SJSA1 (cell line): Measurements from ENCODE around the gene ARRB2. TPM values are rescaled to one million over a fixed set of nuclear protein-coding genes. Genes with fewer than 3 reads are reported as not detected.
"Not testable (repeated sequence)": the region's sequence is repeated elsewhere in the genome, so short reads cannot be mapped to it uniquely, and the experiment has no call there.

ENCODE experiments used
- DNase-seq, 2 experiments: peaks; one replicate each; pipeline ENCODE4 v3.0.0-alpha.2; 2015 to 2020; ENCODE audit warnings: low spot score in 2 of 2, low read depth in 1 of 2
- H3K27ac ChIP-seq: fragments of 250-450 bp; sonication (Bioruptor Pico); 2 replicates; pipeline ENCODE4 v1.5.1; 2020; ENCODE audit warnings: mild to moderate bottlenecking, moderate library complexity
- H3K27me3 ChIP-seq: fragments of 250-450 bp; sonication (Bioruptor Pico); replicated peaks from 2 replicates; pipeline ENCODE4 v1.5.1; 2020; ENCODE audit warnings: mild to moderate bottlenecking, moderate library complexity
- H3K36me3 ChIP-seq: fragments of 250-450 bp; sonication (Bioruptor Pico); 2 replicates; pipeline ENCODE4 v1.5.1; 2020; ENCODE audit warnings: mild to moderate bottlenecking
- H3K4me1 ChIP-seq: fragments of 250-450 bp; sonication (Bioruptor Pico); replicated peaks from 2 replicates; pipeline ENCODE4 v1.6.1; 2021; ENCODE audit warnings: mild to moderate bottlenecking
- H3K4me3 ChIP-seq: fragments of 250-450 bp; sonication (Bioruptor Pico); 2 replicates; pipeline ENCODE4 v1.5.1; 2020; ENCODE audit warnings: mild to moderate bottlenecking
- H3K9me3 ChIP-seq: fragments of 250-450 bp; sonication (Bioruptor Pico); replicated peaks from 2 replicates; pipeline ENCODE4 v1.5.1; 2020; ENCODE audit warnings: mild to moderate bottlenecking
- total RNA-seq: library from RNA; depleted of rRNA; stranded (reverse); fragments of >200 nt; shearing (Covaris generic); gene quantifications from 2 replicates; pipeline ENCODE4 v1.2.3, GENCODE V29; 2014

The ARRB2 gene
- total RNA-seq, 1 experiment from 2014 or later, result 8.2 TPM

DNA sequence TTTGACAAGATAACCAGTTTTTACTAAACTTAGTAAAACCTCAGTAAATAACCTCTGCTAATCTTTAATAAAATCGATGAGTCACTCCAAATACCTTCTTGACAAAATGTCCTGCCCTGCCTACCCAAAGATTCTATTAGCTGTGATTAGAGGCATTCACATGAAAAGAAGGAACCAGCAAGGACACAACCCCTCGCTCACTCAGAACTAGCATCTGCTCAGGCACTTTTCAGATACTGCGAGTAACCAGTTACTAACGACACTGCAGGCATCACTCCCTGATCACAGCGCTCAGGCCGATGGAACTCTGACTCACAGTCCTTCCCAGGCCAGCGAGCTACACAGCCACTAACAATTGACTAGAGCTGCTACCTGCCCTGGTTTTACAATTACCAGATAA, 30.8 kb upstream of the ARRB2 start:
- DNase-seq, result no peak
- Histone ChIP-seq H3K9me3 (no peaks in the 10 kb centered on the region), H3K27ac (no peak overlapping the region), H3K4me1 (peaks cover 13% of the 10 kb centered on the region), H3K27me3 (no peaks in the 10 kb centered on the region), H3K4me3 (no peak overlapping the region), H3K36me3 (peaks cover 69% of the 10 kb centered on the region)

DNA sequence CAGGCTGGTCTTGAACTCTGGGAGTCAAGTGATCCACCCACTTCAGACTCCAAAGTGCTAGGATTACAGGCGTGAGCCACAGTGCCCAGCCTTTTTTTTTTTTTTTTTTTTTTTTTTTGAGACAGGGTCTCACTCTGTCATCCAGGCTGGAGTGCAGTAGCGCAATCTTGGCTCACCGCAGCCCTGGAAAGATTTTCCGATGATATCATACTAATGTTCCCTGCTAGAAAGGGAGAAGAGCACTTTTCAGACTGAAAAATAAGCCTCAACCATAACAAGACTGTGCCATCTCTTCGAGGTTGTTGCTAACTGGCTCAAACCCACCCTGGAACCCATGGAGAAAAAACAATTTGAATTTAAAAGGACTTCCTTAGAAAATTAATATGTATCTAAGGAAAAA, 26.7 kb upstream of the ARRB2 start:
- not testable (repeated sequence) for H3K4me3 ChIP-seq, H3K9me3 ChIP-seq, H3K4me1 ChIP-seq, H3K27ac ChIP-seq, H3K27me3 ChIP-seq, DNase-seq
- peaks cover 57% of the 10 kb centered on the region for H3K36me3 ChIP-seq

DNA sequence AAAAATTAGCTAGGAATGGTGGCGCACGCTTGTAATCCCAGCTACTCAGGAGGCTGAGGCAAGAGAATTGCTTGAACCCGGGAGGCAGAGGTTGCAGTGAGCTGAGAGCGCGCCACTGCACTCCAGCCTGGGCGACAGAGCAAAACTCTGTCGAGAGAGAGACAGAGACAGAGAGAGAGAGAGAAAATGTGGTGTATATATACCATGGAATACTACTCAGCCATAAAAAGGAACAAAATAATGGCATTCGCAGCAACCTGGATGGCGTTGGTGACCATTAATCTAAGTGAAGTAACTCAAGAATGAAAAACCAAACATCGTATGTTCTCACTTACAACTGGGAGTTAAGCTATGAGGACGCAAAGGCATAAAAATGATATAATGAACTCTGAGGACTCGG, 20.6 kb upstream of the ARRB2 start:
- H3K36me3 ChIP-seq, result peaks cover 59% of the 10 kb centered on the region
- DNase-seq, H3K27me3 ChIP-seq, H3K4me3 ChIP-seq, H3K4me1 ChIP-seq, H3K27ac ChIP-seq, H3K9me3 ChIP-seq: not testable (repeated sequence)

DNA sequence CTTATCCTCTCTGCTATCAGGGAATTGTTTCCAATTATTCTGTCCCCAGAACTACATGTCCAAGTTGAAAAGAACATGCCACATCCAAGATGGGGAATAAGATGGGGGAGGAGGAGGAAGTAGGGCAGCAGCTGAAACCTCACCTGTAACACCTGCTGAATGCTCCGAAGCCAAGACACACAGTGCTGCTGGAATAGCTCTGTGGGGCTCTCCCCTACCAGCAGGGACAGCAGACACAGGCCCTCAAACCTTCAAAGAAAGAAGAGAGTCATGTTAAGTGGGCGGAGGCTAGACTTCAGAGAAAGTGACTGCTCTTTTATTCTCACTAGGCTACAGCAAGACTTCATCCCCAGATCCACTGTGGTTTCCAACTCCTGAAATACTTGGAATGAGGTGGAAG, 19.7 kb upstream of the ARRB2 start:
- no peak overlapping the region for H3K27ac ChIP-seq
- no peak for DNase-seq
- no peaks in the 10 kb centered on the region for H3K4me1 ChIP-seq
- H3K4me3 ChIP-seq, result no peak overlapping the region
- no peaks in the 10 kb centered on the region for H3K27me3 ChIP-seq
- H3K9me3 ChIP-seq, result no peaks in the 10 kb centered on the region
- H3K36me3 ChIP-seq, result peaks cover 60% of the 10 kb centered on the region

DNA sequence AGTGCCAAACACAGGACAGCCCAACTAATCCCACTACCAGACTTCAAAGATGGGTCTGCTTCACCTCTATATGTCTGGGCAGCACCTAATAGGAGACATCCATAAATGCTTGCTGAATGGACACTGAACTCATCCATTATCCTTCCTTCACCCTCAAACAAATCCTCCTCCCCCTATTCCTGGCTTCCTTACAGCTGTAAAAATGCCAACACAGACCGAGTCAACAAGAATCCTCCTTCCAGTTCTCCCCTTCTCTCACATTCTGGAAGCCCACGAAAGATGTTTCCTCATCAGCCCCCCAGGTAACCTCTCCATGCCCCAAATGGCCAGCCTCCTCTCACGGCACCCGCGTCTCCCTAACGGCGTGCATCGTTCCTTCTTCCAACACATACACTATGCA, 18.7 kb upstream of the ARRB2 start:
- H3K4me3 ChIP-seq, result no peak overlapping the region
- H3K27ac ChIP-seq, result no peak overlapping the region
- no peaks in the 10 kb centered on the region for H3K27me3 ChIP-seq
- DNase-seq, result no peak
- peaks cover 58% of the 10 kb centered on the region for H3K36me3 ChIP-seq
- no peaks in the 10 kb centered on the region for H3K9me3 ChIP-seq
- H3K4me1 ChIP-seq, result no peaks in the 10 kb centered on the region

DNA sequence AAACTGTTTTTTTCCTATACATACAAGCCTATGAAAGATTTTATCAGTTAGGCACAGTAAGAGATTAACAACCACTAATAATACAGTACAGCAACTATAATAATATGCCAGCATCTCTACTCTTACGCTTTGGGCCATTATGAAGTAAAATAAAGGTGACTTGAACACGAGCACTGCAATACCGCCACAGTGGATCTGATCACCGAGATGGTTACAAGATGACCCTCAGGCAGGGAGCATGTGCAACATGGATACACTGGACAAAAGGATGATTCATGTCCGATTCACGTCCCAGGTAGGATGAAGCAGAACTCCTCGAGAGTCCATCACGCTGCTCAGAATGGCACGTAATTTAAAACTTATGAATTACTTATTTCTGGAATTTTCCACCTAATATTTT, 17.0 kb upstream of the ARRB2 start:
- Histone ChIP-seq H3K27ac (no peak overlapping the region), H3K9me3 (no peaks in the 10 kb centered on the region), H3K36me3 (peaks cover 56% of the 10 kb centered on the region), H3K27me3 (no peaks in the 10 kb centered on the region), H3K4me3 (no peak overlapping the region), H3K4me1 (no peaks in the 10 kb centered on the region)
- DNase-seq, result no peak

DNA sequence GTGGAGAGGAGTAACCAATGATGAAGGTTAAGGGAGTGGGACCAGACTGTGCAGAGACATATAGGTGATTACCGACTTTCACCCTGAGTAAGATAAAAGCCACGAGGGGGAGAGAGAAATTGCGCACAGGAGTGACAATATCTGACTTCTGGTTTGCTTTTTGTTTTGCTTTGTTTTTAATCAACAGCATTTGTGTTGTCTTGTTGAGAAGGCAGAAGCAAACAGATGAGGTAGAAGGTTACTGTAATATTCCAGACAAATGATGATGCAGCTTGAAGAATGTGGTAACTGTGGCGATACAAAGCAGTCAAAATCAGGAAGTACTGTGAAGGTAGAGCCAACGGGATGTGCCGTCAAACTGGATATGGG, 14.0 kb upstream of the ARRB2 start:
- H3K4me1 ChIP-seq, result no peaks in the 10 kb centered on the region
- DNase-seq, result no peak
- H3K4me3 ChIP-seq, result no peak overlapping the region
- H3K27ac ChIP-seq, result no peak overlapping the region
- H3K36me3 ChIP-seq, result peaks cover 37% of the 10 kb centered on the region
- no peaks in the 10 kb centered on the region for H3K9me3 ChIP-seq
- H3K27me3 ChIP-seq, result no peaks in the 10 kb centered on the region

DNA sequence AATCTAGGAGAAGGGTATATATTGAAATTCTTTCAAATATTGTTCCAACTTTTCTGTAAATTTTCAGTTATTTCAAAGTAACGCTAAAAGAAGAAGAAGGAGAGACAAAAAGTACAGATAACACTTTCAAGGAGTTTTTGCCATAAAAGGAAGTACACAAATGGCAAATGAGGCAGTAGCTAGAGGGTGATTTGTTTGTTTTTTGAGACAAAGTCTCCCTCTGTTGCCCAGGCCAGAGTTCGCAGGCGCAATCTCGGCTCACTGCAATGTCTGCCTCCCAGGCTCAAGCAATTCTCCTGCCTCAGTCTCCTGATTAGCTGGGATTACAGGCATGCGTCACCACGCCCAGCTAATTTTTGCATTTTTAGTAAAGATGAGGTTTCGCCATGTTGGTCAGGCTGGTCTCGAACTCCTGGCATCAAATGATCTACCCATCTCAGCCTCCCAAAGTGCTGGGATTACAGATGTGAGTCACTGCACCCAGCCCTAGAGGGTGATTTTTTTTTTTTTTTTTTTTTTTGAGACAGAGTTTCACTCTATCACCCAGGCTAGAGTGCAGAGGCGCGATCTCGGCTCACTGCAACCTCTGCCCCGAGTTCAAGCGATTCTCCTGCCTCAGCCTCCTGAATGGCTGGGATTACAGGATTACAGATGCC, 10.9 kb upstream of the ARRB2 start:
- H3K4me3 ChIP-seq, H3K27ac ChIP-seq, H3K4me1 ChIP-seq, H3K9me3 ChIP-seq, DNase-seq, H3K27me3 ChIP-seq: not testable (repeated sequence)
- peaks cover 32% of the 10 kb centered on the region for H3K36me3 ChIP-seq

DNA sequence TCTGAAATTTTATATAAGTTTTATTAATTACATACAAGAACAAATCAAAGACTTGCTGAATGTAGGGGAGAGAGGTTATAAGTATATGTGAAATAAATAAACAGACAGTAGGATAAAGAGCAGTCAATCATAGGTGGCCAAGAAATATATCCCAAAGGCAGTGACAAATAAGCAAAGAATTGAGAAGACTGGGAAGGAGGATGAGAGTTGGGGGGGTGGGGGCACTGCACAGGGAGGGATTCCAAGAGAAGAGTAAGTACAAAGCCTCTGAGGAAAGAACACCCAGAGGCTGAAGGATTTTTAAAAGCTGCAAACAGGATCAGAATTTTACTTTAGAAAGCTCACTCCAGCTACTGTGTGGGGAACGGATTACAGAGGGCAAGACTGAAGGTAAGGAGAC, 9.3 kb upstream of the ARRB2 start:
- Histone ChIP-seq H3K4me1 (peaks cover 11% of the 10 kb centered on the region), H3K27me3 (no peaks in the 10 kb centered on the region)

DNA sequence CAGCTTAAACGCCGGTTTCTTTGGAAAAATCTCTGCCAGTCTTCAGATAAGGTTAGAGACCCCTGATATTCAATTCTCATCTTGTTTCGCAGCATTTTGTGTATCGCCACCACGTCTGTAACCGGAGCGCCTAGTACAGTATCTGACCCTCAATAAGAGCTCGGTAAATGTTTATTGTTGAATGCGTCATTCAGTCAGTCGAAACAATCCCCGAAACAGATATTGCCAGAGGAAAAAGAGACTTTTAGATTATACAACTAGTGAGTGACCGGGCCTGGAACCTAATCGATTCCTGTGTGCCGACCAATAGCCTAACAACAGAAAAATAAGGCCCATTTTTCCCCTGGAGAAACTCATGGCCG, 7.1 kb upstream of the ARRB2 start:
- DNase-seq, result no peak
- H3K27ac ChIP-seq, result no peak overlapping the region
- H3K4me3 ChIP-seq, result peak overlapping the region; percentile 89
- H3K4me1 ChIP-seq, result peaks cover 16% of the 10 kb centered on the region
- H3K9me3 ChIP-seq, result no peaks in the 10 kb centered on the region
- H3K27me3 ChIP-seq, result no peaks in the 10 kb centered on the region
- peaks cover 11% of the 10 kb centered on the region; the same call in 1 of the 2 replicates for H3K36me3 ChIP-seq

More for the DNA sequence above, 9.3 kb upstream of the ARRB2 start:
- no peak for DNase-seq
- H3K27ac ChIP-seq, result no peak overlapping the region
- H3K9me3 ChIP-seq, result no peaks in the 10 kb centered on the region
- H3K36me3 ChIP-seq, result peaks cover 28% of the 10 kb centered on the region
- no peak overlapping the region for H3K4me3 ChIP-seq

DNA sequence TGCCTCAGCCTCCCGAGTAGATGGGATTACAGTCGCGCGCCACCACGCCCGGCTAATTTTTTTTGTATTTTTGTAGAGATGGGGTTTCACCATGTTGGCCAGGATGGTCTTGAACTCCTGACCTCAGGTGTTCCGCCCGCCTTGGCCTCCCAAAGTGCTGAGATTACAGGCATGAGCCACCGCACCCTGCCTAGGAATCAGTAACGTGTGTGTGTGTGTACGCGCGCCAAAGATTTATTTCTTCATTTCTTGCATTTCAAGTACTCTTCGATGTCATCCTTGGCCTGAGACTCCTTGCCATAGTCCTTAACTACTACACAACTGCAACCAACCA, 5.9 kb upstream of the ARRB2 start:
- not testable (repeated sequence) for DNase-seq, H3K36me3 ChIP-seq, H3K9me3 ChIP-seq, H3K27me3 ChIP-seq
- H3K4me3 ChIP-seq, result peak overlapping the region; percentile 89
- peaks cover 19% of the 10 kb centered on the region for H3K4me1 ChIP-seq
- H3K27ac ChIP-seq, result peak overlapping the region; percentile 35

DNA sequence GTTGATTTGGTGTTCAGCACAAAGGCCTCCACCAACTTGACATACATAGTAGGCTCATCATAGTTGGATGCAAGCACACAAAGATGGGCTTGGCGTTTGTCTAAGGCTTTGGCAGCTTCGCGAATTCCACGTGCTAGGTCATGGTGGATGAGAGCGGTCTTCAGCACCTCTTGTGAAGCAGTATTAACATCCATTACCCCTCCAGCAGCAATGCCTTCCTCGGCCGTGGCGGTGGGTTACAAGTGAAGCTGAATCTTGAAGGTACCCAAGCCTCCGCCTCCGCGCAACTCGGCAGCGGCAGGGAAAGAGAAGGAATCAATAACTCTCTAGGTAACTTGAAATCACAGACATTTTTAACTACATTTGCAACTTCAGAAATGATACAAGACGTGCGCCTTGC, 5.4 kb upstream of the ARRB2 start:
- no peak overlapping the region for H3K27ac ChIP-seq
- no peak for DNase-seq
- no peak overlapping the region for H3K4me3 ChIP-seq
- H3K36me3 ChIP-seq, result peaks cover 8% of the 10 kb centered on the region; the same call in 1 of the 2 replicates
- H3K9me3 ChIP-seq, result no peaks in the 10 kb centered on the region
- H3K27me3 ChIP-seq, result no peaks in the 10 kb centered on the region
- peaks cover 23% of the 10 kb centered on the region for H3K4me1 ChIP-seq

DNA sequence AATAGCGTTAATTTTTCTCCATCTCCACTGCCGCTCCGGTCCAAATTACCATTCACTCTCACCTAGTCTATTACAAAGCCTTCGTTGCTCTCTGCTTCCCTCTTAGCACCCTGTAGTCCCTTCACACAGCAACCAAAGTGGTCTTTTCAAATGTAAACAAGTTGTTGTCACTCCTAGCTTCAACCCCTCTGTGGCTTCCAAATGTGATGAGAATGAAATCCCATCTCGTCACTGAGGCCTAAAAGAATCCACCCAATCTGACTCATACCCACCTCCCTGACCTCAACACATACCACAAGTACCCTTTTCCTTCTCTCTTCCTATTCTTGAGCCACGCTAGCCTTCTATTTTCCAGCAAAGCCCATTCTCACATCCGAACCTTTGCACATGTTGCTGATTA, 4.3 kb upstream of the ARRB2 start:
- no peak for DNase-seq
- Histone ChIP-seq H3K9me3 (no peaks in the 10 kb centered on the region), H3K4me3 (no peak overlapping the region), H3K36me3 (peaks cover 4% of the 10 kb centered on the region; the same call in 1 of the 2 replicates), H3K4me1 (peaks cover 27% of the 10 kb centered on the region), H3K27me3 (no peaks in the 10 kb centered on the region), H3K27ac (no peak overlapping the region)

DNA sequence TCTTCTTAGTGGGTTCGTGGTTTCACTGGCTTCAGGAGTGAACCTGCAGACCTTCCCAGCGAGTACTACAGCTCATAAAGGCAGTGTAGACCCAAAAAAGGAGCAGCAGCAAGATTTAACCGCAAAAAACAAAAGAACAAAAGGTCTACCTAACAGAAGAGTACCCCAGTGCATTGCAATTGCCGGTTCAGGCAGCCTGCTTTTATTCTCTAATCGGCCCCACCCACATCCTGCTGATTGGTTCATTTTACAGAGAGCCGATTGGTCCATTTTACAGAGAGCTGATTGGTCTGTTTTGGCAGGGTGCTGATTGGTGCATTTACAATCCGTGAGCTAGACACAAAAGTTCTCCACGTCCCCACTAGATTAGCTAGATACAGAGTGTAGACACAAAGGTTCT, 2.0 kb upstream of the ARRB2 start:
- peaks cover 25% of the 10 kb centered on the region for H3K4me1 ChIP-seq
- peaks cover 4% of the 10 kb centered on the region; the same call in 1 of the 2 replicates for H3K36me3 ChIP-seq
- H3K27me3 ChIP-seq, result no peaks in the 10 kb centered on the region
- no peaks in the 10 kb centered on the region for H3K9me3 ChIP-seq
- H3K4me3 ChIP-seq, result no peak overlapping the region
- DNase-seq, result no peak
- H3K27ac ChIP-seq, result no peak overlapping the region
